ENCODE measurements around the gene SYT5. TPM values are rescaled to one million over a fixed set of nuclear protein-coding genes. Genes with fewer than 3 reads are reported as not detected.
A peak's percentile ranks its signal among the peaks of the same experiment; 100 is the strongest.

Gene SYT5
- total and polyA plus RNA-seq, 2 of the 13 experiments (the other 11 are each of a cell fraction or from before 2014, with no cell fraction given), result not detected

DNA sequence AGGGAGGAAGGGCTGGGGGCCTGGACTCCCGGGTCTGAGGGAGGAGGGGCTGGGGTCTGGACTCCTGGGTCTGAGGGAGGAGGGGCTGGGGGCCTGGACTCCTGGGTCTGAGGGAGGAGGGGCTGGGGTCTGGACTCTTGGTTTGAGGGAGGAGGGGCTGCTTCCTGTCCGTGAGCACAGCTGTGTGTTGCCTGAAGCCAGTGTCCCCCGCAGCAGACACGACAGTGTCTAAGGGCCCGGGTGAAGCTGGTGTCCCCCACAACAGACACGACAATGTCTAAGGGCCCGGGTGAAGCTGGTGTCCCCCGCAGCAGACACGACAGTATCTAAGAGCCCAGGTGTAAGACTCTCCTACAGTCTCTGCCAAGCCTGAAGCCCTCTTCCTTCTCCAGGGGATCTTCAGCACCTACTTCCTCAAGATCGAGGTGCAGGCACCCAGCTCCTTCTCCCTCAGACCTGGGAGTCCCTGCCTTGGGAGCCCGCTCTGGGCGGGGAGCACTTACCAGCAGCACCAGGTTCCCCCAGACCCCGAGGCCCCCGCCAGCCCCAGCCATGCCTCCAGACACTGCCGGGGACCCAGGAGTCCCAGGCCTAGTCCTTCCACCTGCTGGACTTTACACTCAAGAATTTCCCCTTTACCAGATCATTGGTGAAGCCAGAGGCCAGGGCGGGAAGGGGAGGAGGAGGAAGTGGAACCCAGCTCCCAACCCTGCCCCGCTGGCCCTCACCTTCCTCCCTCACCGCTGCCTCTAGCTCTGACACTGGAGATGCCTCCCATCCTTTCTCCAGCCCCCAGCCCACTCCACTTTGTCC, 29.0 kb upstream of the SYT5 start, which contains the start of gene PTPRH (continued):
- TF ChIP-seq, protein P1, sequence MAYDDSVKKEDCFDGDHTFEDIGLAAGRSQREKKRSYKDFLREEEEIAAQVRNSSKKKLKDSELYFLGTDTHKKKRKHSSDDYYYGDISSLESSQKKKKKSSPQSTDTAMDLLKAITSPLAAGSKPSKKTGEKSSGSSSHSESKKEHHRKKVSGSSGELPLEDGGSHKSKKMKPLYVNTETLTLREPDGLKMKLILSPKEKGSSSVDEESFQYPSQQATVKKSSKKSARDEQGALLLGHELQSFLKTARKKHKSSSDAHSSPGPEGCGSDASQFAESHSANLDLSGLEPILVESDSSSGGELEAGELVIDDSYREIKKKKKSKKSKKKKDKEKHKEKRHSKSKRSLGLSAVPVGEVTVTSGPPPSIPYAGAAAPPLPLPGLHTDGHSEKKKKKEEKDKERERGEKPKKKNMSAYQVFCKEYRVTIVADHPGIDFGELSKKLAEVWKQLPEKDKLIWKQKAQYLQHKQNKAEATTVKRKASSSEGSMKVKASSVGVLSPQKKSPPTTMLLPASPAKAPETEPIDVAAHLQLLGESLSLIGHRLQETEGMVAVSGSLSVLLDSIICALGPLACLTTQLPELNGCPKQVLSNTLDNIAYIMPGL (CRISPR knock-in tag; IDR thresholded peaks at IDR 0.05; ENCODE audit: borderline replicate concordance in 1 of 2, low read depth in 1 of 2), result no peak; a peak in 1 of 4 replicates
- TF ChIP-seq SRSF1 (optimal IDR thresholded peaks at IDR 0.05; ENCODE audit: low read depth, low read length) (no peak), ZNF253 (CRISPR knock-in tag; IDR thresholded peaks at IDR 0.05; ENCODE audit: borderline replicate concordance) (no peak), EED (CRISPR knock-in tag; IDR thresholded peaks at IDR 0.05) (0 out of 2 replicates have a peak, but pooled peaks have one; percentile 59), PHF8 (CRISPR knock-in tag; IDR thresholded peaks at IDR 0.05) (0 out of 2 replicates have a peak, but pooled peaks have one; percentile 12), ZKSCAN8 (CRISPR knock-in tag; IDR thresholded peaks at IDR 0.05; ENCODE audit: borderline replicate concordance) (0 out of 2 replicates have a peak, but pooled peaks have one; percentile 7)
- TF ChIP-seq, protein P2, sequence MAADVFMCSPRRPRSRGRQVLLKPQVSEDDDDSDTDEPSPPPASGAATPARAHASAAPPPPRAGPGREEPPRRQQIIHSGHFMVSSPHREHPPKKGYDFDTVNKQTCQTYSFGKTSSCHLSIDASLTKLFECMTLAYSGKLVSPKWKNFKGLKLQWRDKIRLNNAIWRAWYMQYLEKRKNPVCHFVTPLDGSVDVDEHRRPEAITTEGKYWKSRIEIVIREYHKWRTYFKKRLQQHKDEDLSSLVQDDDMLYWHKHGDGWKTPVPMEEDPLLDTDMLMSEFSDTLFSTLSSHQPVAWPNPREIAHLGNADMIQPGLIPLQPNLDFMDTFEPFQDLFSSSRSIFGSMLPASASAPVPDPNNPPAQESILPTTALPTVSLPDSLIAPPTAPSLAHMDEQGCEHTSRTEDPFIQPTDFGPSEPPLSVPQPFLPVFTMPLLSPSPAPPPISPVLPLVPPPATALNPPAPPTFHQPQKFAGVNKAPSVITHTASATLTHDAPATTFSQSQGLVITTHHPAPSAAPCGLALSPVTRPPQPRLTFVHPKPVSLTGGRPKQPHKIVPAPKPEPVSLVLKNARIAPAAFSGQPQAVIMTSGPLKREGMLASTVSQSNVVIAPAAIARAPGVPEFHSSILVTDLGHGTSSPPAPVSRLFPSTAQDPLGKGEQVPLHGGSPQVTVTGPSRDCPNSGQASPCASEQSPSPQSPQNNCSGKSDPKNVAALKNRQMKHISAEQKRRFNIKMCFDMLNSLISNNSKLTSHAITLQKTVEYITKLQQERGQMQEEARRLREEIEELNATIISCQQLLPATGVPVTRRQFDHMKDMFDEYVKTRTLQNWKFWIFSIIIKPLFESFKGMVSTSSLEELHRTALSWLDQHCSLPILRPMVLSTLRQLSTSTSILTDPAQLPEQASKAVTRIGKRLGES (CRISPR knock-in tag; IDR thresholded peaks at IDR 0.05; ENCODE audit: borderline replicate concordance), result no peak
- TF ChIP-seq, protein P3, sequence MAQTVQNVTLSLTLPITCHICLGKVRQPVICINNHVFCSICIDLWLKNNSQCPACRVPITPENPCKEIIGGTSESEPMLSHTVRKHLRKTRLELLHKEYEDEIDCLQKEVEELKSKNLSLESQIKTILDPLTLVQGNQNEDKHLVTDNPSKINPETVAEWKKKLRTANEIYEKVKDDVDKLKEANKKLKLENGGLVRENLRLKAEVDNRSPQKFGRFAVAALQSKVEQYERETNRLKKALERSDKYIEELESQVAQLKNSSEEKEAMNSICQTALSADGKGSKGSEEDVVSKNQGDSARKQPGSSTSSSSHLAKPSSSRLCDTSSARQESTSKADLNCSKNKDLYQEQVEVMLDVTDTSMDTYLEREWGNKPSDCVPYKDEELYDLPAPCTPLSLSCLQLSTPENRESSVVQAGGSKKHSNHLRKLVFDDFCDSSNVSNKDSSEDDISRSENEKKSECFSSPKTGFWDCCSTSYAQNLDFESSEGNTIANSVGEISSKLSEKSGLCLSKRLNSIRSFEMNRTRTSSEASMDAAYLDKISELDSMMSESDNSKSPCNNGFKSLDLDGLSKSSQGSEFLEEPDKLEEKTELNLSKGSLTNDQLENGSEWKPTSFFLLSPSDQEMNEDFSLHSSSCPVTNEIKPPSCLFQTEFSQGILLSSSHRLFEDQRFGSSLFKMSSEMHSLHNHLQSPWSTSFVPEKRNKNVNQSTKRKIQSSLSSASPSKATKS (CRISPR knock-in tag; IDR thresholded peaks at IDR 0.05), result no peak
- TF ChIP-seq, protein P4, sequence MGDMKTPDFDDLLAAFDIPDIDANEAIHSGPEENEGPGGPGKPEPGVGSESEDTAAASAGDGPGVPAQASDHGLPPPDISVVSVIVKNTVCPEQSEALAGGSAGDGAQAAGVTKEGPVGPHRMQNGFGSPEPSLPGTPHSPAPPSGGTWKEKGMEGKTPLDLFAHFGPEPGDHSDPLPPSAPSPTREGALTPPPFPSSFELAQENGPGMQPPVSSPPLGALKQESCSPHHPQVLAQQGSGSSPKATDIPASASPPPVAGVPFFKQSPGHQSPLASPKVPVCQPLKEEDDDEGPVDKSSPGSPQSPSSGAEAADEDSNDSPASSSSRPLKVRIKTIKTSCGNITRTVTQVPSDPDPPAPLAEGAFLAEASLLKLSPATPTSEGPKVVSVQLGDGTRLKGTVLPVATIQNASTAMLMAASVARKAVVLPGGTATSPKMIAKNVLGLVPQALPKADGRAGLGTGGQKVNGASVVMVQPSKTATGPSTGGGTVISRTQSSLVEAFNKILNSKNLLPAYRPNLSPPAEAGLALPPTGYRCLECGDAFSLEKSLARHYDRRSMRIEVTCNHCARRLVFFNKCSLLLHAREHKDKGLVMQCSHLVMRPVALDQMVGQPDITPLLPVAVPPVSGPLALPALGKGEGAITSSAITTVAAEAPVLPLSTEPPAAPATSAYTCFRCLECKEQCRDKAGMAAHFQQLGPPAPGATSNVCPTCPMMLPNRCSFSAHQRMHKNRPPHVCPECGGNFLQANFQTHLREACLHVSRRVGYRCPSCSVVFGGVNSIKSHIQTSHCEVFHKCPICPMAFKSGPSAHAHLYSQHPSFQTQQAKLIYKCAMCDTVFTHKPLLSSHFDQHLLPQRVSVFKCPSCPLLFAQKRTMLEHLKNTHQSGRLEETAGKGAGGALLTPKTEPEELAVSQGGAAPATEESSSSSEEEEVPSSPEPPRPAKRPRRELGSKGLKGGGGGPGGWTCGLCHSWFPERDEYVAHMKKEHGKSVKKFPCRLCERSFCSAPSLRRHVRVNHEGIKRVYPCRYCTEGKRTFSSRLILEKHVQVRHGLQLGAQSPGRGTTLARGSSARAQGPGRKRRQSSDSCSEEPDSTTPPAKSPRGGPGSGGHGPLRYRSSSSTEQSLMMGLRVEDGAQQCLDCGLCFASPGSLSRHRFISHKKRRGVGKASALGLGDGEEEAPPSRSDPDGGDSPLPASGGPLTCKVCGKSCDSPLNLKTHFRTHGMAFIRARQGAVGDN (CRISPR knock-in tag; IDR thresholded peaks at IDR 0.05), result no peak
- TF ChIP-seq, protein P5, sequence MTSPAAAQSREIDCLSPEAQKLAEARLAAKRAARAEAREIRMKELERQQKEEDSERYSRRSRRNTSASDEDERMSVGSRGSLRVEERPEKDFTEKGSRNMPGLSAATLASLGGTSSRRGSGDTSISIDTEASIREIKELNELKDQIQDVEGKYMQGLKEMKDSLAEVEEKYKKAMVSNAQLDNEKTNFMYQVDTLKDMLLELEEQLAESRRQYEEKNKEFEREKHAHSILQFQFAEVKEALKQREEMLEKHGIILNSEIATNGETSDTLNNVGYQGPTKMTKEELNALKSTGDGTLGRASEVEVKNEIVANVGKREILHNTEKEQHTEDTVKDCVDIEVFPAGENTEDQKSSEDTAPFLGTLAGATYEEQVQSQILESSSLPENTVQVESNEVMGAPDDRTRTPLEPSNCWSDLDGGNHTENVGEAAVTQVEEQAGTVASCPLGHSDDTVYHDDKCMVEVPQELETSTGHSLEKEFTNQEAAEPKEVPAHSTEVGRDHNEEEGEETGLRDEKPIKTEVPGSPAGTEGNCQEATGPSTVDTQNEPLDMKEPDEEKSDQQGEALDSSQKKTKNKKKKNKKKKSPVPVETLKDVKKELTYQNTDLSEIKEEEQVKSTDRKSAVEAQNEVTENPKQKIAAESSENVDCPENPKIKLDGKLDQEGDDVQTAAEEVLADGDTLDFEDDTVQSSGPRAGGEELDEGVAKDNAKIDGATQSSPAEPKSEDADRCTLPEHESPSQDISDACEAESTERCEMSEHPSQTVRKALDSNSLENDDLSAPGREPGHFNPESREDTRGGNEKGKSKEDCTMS (CRISPR knock-in tag; conservative IDR thresholded peaks at IDR 0.05), result no peak
- TF ChIP-seq, protein P6, sequence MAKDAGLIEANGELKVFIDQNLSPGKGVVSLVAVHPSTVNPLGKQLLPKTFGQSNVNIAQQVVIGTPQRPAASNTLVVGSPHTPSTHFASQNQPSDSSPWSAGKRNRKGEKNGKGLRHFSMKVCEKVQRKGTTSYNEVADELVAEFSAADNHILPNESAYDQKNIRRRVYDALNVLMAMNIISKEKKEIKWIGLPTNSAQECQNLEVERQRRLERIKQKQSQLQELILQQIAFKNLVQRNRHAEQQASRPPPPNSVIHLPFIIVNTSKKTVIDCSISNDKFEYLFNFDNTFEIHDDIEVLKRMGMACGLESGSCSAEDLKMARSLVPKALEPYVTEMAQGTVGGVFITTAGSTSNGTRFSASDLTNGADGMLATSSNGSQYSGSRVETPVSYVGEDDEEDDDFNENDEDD (CRISPR knock-in tag; IDR thresholded peaks at IDR 0.05; ENCODE audit: borderline replicate concordance), result peak; percentile 75; the same call in 1 of the 2 replicates
